Measurements from ENCODE around the gene CBR3.

The CBR3 gene

GRCh38 chr21:36156339-36156814, 21.5 kb downstream of the CBR3 start:
- peak; percentile 93 for DNase-seq (ENCODE audit: low spot score)

- no peak for DNase-seq (ENCODE audit: low spot score)
These were observed 22.2 kb downstream of the CBR3 start, which contains the start of gene DOP1B for GRCh38 chr21:36156815-36157670. TSS of gene DOP1B (plus strand) at chr21:36156824. CDS start at chr21:36164734, 7,910 bp downstream.

DNA sequence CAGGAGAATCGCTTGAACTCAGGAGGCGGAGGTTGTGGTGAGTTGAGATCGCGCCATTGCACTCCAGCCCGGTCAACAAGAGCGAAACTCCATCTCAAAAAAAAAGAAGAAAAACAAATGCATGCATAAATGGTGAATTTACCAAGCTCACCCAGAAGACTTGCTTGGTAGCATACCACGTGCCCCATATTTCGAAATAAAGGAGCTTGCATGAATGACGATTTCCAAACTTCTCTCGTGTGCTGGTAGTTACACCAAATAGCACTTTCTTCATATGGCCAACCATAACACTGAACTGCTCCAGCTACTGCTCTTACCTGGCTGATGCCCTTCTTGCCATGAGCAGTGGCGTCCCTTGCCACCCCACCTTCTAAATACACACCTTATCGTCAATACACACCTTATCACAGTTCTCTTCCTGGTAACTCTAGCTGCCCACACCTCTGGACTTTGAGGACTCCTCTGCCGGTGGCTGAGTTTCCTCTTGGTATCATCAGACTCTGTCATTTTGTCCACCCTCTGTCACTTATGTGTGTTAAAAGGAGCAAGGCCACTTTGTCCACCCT, 24.6 kb downstream of the CBR3 start:
- no peak for DNase-seq (ENCODE audit: low spot score)

DNA sequence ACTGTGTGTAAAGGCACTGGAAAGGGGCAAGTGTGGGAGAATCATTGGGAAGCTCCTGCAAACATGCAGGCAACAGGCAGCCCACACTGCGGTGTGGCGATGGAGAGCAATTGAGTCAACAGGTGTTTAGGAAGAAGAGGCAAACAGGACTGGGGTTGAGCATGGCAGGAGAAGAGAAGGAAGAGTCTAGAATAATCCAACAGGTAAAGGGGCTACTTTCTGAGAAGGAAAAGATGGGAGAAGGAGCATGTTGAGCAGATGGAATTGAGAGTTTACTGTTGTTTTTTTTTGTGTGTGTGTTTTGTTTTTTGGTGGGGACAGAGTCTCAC, 25.9 kb downstream of the CBR3 start:
- no peak for DNase-seq (ENCODE audit: low spot score)

GRCh38 chr21:36162631-36163030, 27.8 kb downstream of the CBR3 start:
- DNase-seq (ENCODE audit: low spot score) = no peak

GRCh38 chr21:36163750-36164741, 29.2 kb downstream of the CBR3 start:
- DNase-seq (ENCODE audit: low spot score) = no peak

GRCh38 chr21:36165356-36165755, 30.5 kb downstream of the CBR3 start:
- DNase-seq (ENCODE audit: low spot score) = no peak

DNA sequence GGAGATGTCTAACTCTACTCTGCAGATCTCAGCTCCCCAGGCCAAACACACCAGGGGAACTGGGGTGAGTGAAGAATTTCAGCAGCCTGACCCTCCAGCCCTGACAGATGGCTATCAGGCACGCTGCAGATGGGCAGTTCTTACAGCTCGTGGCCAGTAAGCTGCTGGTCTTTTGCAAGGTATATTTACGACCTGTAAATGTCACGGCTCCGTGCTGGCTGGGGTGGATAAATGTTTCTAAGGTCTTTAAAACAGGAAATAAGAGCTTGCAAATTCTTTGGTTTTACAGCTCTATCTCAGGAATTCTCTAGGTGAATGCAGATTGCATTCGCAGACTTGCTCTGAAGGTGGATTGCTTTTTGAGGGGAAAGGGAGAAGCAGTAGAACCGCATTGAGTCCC, 31.8 kb downstream of the CBR3 start:
- no peak for DNase-seq (ENCODE audit: low spot score)

- DNase-seq (ENCODE audit: low spot score) = no peak
These were observed 32.7 kb downstream of the CBR3 start for GRCh38 chr21:36167541-36167940.

GRCh38 chr21:36169470-36170128, 34.7 kb downstream of the CBR3 start:
- no peak for DNase-seq (ENCODE audit: low spot score)

- DNase-seq (ENCODE audit: low spot score) = no peak
These were observed 35.9 kb downstream of the CBR3 start for GRCh38 chr21:36170823-36171222.

DNA sequence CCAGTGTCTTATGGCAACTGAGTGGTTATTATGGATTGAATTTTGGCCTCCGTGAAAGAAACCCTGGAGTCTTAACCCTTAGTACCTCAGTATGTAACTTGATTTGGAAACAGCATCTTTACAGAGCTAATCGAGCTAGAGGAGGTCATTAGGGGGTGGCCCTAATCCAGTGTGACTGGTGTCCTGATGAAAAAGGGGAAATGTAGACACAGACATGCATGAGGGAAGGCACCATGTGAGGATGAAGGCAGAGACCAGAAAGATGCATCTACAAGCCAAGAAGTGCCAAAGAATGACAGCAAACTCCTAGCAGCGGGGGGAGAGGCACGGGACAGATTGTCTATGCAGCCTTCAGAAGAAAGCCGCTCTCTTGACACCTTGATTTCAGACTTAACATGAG, 36.5 kb downstream of the CBR3 start:
- no peak for DNase-seq (ENCODE audit: low spot score)

- DNase-seq (ENCODE audit: low spot score) = no peak
These were observed 37.0 kb downstream of the CBR3 start for GRCh38 chr21:36171741-36172331.

DNA sequence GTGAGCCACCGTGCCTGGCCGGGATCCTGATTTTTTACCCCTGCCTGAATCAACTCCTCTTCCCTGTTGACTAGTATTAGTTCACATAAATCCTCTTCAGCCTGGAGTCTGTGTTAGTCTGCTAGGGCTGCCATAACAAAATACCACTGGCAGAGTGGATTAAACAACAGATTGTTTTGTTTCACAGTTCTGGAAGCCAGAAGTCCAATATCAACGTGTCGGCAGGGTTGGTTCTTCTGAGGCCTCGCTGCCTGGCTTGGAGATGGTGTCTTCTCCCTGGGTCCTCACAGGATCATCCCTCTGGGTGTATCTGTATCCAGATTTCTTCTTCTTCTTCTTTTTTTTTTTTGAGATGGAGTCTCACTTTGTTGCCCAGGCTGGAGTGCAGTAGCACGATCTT, 39.9 kb downstream of the CBR3 start:
- DNase-seq (ENCODE audit: low spot score) = no peak

DNA sequence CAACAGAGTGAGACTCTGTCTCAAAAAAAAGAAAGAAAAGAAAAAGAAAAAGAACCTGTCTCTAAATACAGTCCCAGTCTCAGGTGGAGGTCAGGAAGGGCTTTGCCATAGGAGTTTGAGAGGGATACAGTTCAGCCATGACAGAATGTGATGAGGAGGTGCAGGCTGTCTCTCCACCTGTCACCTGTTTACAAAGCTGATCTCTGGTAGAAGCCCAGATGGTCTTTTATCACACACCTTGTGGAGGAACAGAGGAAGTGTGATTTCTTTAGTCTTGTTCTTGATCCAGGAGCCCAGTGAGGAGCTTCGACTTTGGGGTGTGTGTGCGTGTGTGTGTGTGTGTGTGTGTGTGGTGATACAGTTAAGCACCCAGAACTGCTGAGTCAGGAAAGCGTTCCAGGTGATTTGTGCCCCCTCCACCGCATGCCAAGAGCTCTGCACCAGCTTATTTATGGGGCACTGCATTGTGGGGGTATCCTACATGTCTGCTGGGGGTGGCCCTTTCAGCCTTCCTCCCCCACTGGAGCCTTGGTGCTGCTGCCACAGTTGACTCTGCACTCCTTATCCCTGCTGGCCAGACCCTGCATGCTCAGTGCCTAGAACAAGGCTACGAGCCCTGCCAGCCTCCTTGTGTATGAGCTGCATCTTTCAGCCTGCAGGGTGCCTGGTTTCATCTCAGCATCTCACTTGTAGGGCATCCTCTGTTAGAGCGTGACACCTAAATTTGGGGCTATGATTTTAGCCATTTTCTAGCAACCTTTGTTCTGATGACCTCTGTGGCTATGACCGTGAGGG, 41.1 kb downstream of the CBR3 start:
- no peak for DNase-seq (ENCODE audit: low spot score)

- DNase-seq (ENCODE audit: low spot score) = no peak
These were observed 43.5 kb downstream of the CBR3 start for GRCh38 chr21:36178349-36178748.

- DNase-seq (ENCODE audit: low spot score) = no peak
These were observed 44.3 kb downstream of the CBR3 start for GRCh38 chr21:36179145-36179544.

- no peak for DNase-seq (ENCODE audit: low spot score)
These were observed 46.1 kb downstream of the CBR3 start for GRCh38 chr21:36180963-36181362.

DNA sequence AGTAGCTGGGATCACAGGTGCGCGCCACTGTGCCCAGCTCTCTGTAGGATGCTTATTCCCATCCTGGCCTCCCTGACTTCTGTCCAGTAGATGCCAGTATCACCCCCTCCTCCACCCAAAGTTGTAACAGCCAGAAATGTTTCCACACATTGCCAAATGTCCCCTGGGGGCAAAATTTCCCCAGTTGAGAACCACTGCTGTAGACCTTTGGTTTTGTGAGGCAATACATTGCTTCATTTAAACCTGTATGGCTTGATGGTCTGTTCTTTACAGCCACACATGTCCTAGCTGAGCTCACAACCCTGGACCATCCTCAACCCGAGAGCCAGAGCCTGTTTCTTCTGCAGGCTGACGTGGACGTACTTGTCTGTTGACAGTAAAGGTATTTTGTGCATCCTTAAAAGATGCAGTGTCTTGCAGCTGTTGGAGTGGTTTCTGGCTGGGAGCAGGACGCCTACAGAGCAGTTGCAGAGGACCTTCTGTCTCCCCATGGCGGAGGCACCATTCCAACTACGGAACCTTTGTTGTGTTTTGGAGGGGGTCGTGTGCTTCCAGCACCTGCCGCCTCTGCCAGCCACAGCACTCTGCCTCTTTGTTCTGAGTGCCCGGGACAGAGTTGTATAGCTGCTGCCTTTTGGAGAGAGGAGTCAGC, 48.4 kb downstream of the CBR3 start:
- DNase-seq (ENCODE audit: low spot score) = no peak

- no peak for DNase-seq (ENCODE audit: low spot score)
These were observed 49.7 kb downstream of the CBR3 start for GRCh38 chr21:36184545-36184944.
